Activated CD8-positive, alpha-beta memory T cell treated with anti-CD3 and anti-CD28 coated beads, Interleukin-2, amount 50 U/mL, for 48 hours (primary cell): ENCODE results near the gene CD22.
"Not testable (repeated sequence)": the region's sequence is repeated elsewhere in the genome, so short reads cannot be mapped to it uniquely, and the experiment has no call there.

ENCODE experiments used
- DNase-seq: peaks from one replicate; pipeline ENCODE4 v3.0.0-alpha.2; 2020

Gene CD22

GRCh38 chr19:35362261-35363000 lies 33.4 kb downstream of the CD22 start:
- DNase-seq, result peak; percentile 47

GRCh38 chr19:35363001-35363590 lies 34.1 kb downstream of the CD22 start:
- DNase-seq, result peak; percentile 48

GRCh38 chr19:35363711-35364425 lies 34.9 kb downstream of the CD22 start:
- no peak for DNase-seq

- DNase-seq, result no peak
These were observed 36.3 kb downstream of the CD22 start for GRCh38 chr19:35365303-35365702.

- no peak for DNase-seq
These were observed 39.4 kb downstream of the CD22 start for GRCh38 chr19:35368378-35368777.

- DNase-seq, result no peak
These were observed 40.5 kb downstream of the CD22 start for GRCh38 chr19:35369522-35369921.

GRCh38 chr19:35370722-35371121 lies 41.7 kb downstream of the CD22 start, which contains the start of gene GPR42:
Gene GPR42 (plus strand): TSS chr19:35371068. CDS start chr19:35371360, 292 bp downstream.
- no peak for DNase-seq

- no peak for DNase-seq
These were observed 44.5 kb downstream of the CD22 start for GRCh38 chr19:35373492-35373891.

GRCh38 chr19:35374031-35374430 lies 45.0 kb downstream of the CD22 start:
- DNase-seq, result not testable (repeated sequence)

- no peak for DNase-seq
These were observed 46.7 kb downstream of the CD22 start for GRCh38 chr19:35375505-35376307.

GRCh38 chr19:35377656-35378055 lies 48.7 kb downstream of the CD22 start:
- no peak for DNase-seq

GRCh38 chr19:35378356-35378755 lies 49.4 kb downstream of the CD22 start:
- no peak for DNase-seq

- not testable (repeated sequence) for DNase-seq
These were observed 50.6 kb downstream of the CD22 start for GRCh38 chr19:35379545-35379944.

GRCh38 chr19:35379992-35380391 lies 51.0 kb downstream of the CD22 start:
- DNase-seq, result no peak

GRCh38 chr19:35380450-35381124 lies 51.6 kb downstream of the CD22 start:
- DNase-seq, result no peak

- DNase-seq, result no peak
These were observed 52.3 kb downstream of the CD22 start for GRCh38 chr19:35381318-35381717.

GRCh38 chr19:35381926-35382325 lies 52.9 kb downstream of the CD22 start:
- DNase-seq, result no peak

- DNase-seq, result no peak
These were observed 54.5 kb downstream of the CD22 start for GRCh38 chr19:35383536-35383935.

- DNase-seq, result no peak
These were observed 59.5 kb downstream of the CD22 start for GRCh38 chr19:35388277-35389054.

- DNase-seq, result no peak
These were observed 60.3 kb downstream of the CD22 start for GRCh38 chr19:35389192-35389861.
